OCI-LY1 (cell line): ENCODE measurements around the gene TLR3.

Experiments used
- H2AFZ ChIP-seq: fragments of 200-600 bp; sonication (generic), shearing (Covaris generic); 2 replicates; pipeline ENCODE4 v1.6.0; 2014; ENCODE audit warnings: antibody characterized with exemption, mild to moderate bottlenecking, low read length
- H3F3A ChIP-seq: fragments of 200-600 bp; sonication (generic), shearing (Covaris generic); 2 replicates; pipeline ENCODE4 v1.6.0; 2014; ENCODE audit warnings: mild to moderate bottlenecking, antibody characterized with exemption, low read length, moderate library complexity; ENCODE audit not compliant: insufficient read depth
- H3K27ac ChIP-seq: fragments of 200-600 bp; sonication (generic); 2 replicates; pipeline ENCODE4 v1.5.1; 2014; ENCODE audit warnings: low read length, mixed run types, mild to moderate bottlenecking, low read depth; ENCODE audit not compliant: poor library complexity, severe bottlenecking
- H3K27me3 ChIP-seq: fragments of 200-600 bp; sonication (generic); 2 replicates; pipeline ENCODE4 v1.6.0; 2014; ENCODE audit warnings: antibody characterized with exemption, mild to moderate bottlenecking, low read length, moderate library complexity; ENCODE audit not compliant: insufficient read depth
- H3K36me3 ChIP-seq: fragments of 200-600 bp; sonication (generic); 2 replicates; pipeline ENCODE4 v1.6.1; 2014; ENCODE audit warnings: mild to moderate bottlenecking, antibody characterized with exemption, low read length, moderate library complexity, mixed read lengths; ENCODE audit not compliant: insufficient read depth
- H3K4me1 ChIP-seq: fragments of 200-600 bp; sonication (generic); 2 replicates; pipeline ENCODE4 v1.5.1; 2014; ENCODE audit warnings: mild to moderate bottlenecking, low read length, moderate library complexity; ENCODE audit not compliant: insufficient read depth, severe bottlenecking
- H3K4me2 ChIP-seq: fragments of 200-600 bp; sonication (generic), shearing (Covaris generic); 2 replicates; pipeline ENCODE4 v1.6.1; 2014; ENCODE audit warnings: low read length
- H3K4me3 ChIP-seq: fragments of 200-600 bp; sonication (generic); 2 replicates; pipeline ENCODE4 v1.5.1; 2014; ENCODE audit warnings: low read length, low read depth, mild to moderate bottlenecking, mixed read lengths; ENCODE audit not compliant: poor library complexity, severe bottlenecking
- H3K79me2 ChIP-seq: fragments of 200-600 bp; shearing (Covaris generic); 2 replicates; pipeline ENCODE4 v1.6.1; 2016; ENCODE audit warnings: mixed run types, low read length, mixed read lengths; ENCODE audit not compliant: insufficient read depth
- H3K9ac ChIP-seq: fragments of 200-600 bp; sonication (generic), shearing (Covaris generic); 2 replicates; pipeline ENCODE4 v1.6.1; 2014; ENCODE audit warnings: mild to moderate bottlenecking, low read length, mixed read lengths
- H3K9me2 ChIP-seq: fragments of 200-600 bp; sonication (generic), shearing (Covaris generic); 2 replicates; pipeline ENCODE4 v1.6.1; 2014; ENCODE audit warnings: low read depth, mild to moderate bottlenecking, low read length, mixed read lengths
- H3K9me3 ChIP-seq: fragments of 200-600 bp; shearing (Covaris generic); 2 replicates; pipeline ENCODE4 v1.6.1; 2014; ENCODE audit warnings: low read length, mixed read lengths
- H4K20me1 ChIP-seq: fragments of 200-600 bp; sonication (generic), shearing (Covaris generic); 2 replicates; pipeline ENCODE4 v1.6.0; 2016; ENCODE audit warnings: mild to moderate bottlenecking, low read length; ENCODE audit not compliant: insufficient read depth
- CTCF ChIP-seq: fragments of 200-600 bp; sonication (generic), shearing (Covaris generic); IDR thresholded peaks from 2 replicates; pipeline ENCODE4 v1.5.1; 2017; ENCODE audit warnings: mild to moderate bottlenecking, antibody characterized with exemption, low read length, moderate library complexity, mixed read lengths
- EZH2 ChIP-seq: fragments of 200-600 bp; sonication (generic), shearing (Covaris generic); IDR thresholded peaks from 2 replicates; pipeline ENCODE4 v1.8.0; 2017; ENCODE audit warnings: borderline replicate concordance, mixed run types, mild to moderate bottlenecking, antibody characterized with exemption, low read length, moderate library complexity, mixed read lengths

Gene TLR3

GRCh38 chr4:186116697-186117096, 47.7 kb downstream of the TLR3 start:
- Histone ChIP-seq H3K27ac (no peak overlapping the region), H3K4me1 (no peaks in the 10 kb centered on the region), H3K9me3 (no peaks in the 10 kb centered on the region), H3F3A (no peaks in the 10 kb centered on the region), H3K4me3 (no peak overlapping the region), H4K20me1 (no peaks in the 10 kb centered on the region), H3K79me2 (no peaks in the 10 kb centered on the region), H3K36me3 (no peaks in the 10 kb centered on the region), H2AFZ (no peak overlapping the region), H3K27me3 (no peaks in the 10 kb centered on the region), H3K9me2 (no peaks in the 10 kb centered on the region), H3K4me2 (no peak overlapping the region), H3K9ac (no peak overlapping the region)
- TF ChIP-seq EZH2: no peak
- TF ChIP-seq CTCF: no peak

GRCh38 chr4:186118582-186118981, 49.6 kb downstream of the TLR3 start:
- Histone ChIP-seq H3F3A (no peaks in the 10 kb centered on the region), H3K4me1 (no peaks in the 10 kb centered on the region), H2AFZ (no peak overlapping the region), H3K9me2 (no peaks in the 10 kb centered on the region), H3K27ac (no peak overlapping the region), H4K20me1 (no peaks in the 10 kb centered on the region), H3K27me3 (no peaks in the 10 kb centered on the region), H3K36me3 (no peaks in the 10 kb centered on the region), H3K79me2 (no peaks in the 10 kb centered on the region), H3K9ac (no peak overlapping the region), H3K9me3 (no peaks in the 10 kb centered on the region), H3K4me3 (no peak overlapping the region), H3K4me2 (no peak overlapping the region)
- TF ChIP-seq CTCF (no peak), EZH2 (no peak)

- Histone ChIP-seq H3K27me3 (no peaks in the 10 kb centered on the region), H3K9me2 (no peaks in the 10 kb centered on the region), H3K79me2 (no peaks in the 10 kb centered on the region), H2AFZ (no peak overlapping the region), H3F3A (no peaks in the 10 kb centered on the region), H3K4me2 (no peak overlapping the region), H3K27ac (no peak overlapping the region), H3K9ac (no peak overlapping the region), H4K20me1 (no peaks in the 10 kb centered on the region), H3K4me3 (no peak overlapping the region), H3K9me3 (no peaks in the 10 kb centered on the region), H3K36me3 (no peaks in the 10 kb centered on the region), H3K4me1 (no peaks in the 10 kb centered on the region)
- no peak for TF ChIP-seq EZH2
- no peak for TF ChIP-seq CTCF
Measured at GRCh38 chr4:186121057-186121456, 52.1 kb downstream of the TLR3 start.
